ENCODE results near the gene PANK4.
"Not testable (repeated sequence)": the region's sequence is repeated elsewhere in the genome, so short reads cannot be mapped to it uniquely, and the experiment has no call there.

The PANK4 gene

GRCh38 chr1:2466270-2466665, 60.1 kb downstream of the PANK4 start:
- no peak for TF ChIP-seq JUND (IDR thresholded peaks at IDR 0.05; ENCODE audit: low read depth)
- in situ Hi-C loops (cut with HindIII; ENCODE audit: low pct_unique_long_range_greater_than_20kb, low sequenced_read_pairs): no loop called here

GRCh38 chr1:2465371-2466269, 60.8 kb downstream of the PANK4 start:
- DNase-seq (ENCODE audit: low read depth in 1 of 2, low spot score in 1 of 2): no peak
- in situ Hi-C loops (cut with HindIII; ENCODE audit: low pct_unique_long_range_greater_than_20kb, low sequenced_read_pairs): no loop called here
- TF ChIP-seq JUND (IDR thresholded peaks at IDR 0.05; ENCODE audit: low read depth): no peak

More at GRCh38 chr1:2466270-2466665, 60.1 kb downstream of the PANK4 start:
- DNase-seq (ENCODE audit: low read depth in 1 of 2, low spot score in 1 of 2): no peak

DNA sequence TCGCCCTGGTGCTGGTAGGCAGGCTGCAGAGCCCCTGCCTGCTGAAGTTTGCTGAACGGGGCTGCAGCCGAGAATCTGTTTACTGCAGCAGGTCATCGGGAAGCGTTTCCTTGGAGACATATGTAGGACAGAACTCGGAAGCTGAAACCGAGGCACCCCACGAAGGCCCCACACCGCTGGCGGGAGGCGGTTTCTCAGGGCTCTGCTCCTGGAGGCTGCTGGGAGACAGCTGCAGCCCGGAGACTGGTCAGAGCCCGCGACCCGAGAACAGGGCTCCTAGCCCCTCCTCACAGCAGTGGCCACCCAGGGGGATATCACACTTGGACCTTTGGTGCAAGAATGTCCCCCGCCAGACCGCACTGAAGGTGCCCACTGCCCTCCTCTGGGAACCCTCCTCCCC, 63.0 kb downstream of the PANK4 start:
- no peak for TF ChIP-seq JUND (IDR thresholded peaks at IDR 0.05; ENCODE audit: low read depth)
- in situ Hi-C loops (cut with HindIII; ENCODE audit: low pct_unique_long_range_greater_than_20kb, low sequenced_read_pairs): no loop called here
- DNase-seq (ENCODE audit: low read depth in 1 of 2, low spot score in 1 of 2): no peak

DNA sequence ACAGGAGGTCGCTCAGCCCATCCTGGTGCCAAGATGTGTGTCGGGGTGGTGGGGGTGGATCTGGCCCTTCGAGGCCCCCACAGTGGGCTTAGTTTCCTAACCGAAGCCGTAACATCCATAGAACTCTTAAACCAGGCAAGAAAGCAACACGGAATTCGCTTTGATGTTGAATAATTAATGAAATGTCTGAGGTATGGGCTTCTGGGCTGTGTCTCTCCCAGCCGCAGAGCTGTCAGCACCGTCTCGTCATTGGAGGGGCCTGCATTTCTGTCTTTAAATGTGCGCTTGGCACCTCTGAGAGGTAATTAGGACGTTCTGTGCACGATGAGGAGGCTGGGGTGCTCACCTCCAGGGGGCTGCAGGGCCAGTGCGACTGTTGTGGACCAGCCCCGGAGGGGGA, 63.6 kb downstream of the PANK4 start:
- in situ Hi-C loops (cut with HindIII; ENCODE audit: low pct_unique_long_range_greater_than_20kb, low sequenced_read_pairs): no loop called here
- DNase-seq (ENCODE audit: low read depth in 1 of 2, low spot score in 1 of 2): no peak
- TF ChIP-seq JUND (IDR thresholded peaks at IDR 0.05; ENCODE audit: low read depth): no peak

DNA sequence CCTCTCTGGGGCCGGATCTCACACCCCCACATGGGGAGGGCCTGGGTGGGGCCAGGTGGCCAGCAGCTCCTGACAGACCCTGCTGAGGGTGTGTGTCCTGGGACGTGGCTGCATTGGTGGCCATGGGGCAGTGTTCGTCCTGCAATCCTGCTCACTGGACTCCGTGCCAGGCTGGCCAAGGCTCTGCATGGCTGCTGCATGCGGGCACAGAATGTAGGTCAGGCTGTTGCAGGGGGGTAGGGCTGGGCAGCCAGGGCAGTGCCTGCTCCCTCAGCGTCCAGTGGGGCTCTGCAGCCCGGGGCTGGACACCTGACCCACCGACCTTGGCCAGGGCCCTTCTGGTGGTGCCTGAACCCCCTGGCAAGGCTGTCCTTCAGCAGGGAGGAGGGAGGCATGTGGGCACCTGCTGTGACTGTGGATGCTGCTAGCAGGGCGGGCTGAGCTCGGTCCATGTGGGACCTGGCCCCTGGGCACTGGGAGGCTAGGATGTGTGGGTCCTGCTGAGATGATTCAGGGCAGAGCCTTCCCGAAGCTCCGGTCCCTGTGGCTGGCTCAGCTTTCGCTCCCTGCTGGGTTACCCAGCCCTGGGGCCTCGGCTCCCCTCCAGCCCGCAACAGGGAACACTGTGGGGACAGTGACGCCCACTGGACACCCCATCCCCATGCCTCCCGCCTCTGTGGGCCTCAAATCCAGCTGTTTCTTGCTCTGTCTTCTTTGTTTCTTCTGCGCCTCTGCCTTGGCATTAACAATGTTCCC, 65.2 kb downstream of the PANK4 start:
- DNase-seq (ENCODE audit: low read depth in 1 of 2, low spot score in 1 of 2): no peak
- no peak for TF ChIP-seq JUND (IDR thresholded peaks at IDR 0.05; ENCODE audit: low read depth)
- in situ Hi-C loops (cut with HindIII; ENCODE audit: low pct_unique_long_range_greater_than_20kb, low sequenced_read_pairs): no loop called here

DNA sequence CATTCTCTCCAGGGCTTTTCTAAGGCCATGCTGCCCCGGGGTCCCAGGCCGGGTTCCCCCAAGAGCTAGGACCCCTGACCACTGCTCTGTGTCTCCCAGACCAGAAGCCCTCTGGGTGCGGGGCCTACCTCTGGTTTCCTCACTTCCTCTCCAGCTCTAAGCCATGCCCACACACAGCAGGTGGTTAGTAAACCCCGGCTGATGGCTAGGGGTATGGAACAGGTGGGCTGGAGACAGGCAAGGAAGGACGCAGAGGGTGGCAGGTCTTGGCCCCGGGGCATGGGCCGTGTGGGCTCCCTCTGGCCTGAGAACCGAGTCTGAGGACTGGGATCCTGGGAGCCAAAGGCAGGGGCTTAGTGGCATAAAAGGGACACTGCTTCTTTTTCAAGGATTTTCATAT, 66.2 kb downstream of the PANK4 start:
- DNase-seq (ENCODE audit: low read depth in 1 of 2, low spot score in 1 of 2): no peak
- TF ChIP-seq JUND (IDR thresholded peaks at IDR 0.05; ENCODE audit: low read depth): no peak
- in situ Hi-C loops (cut with HindIII; ENCODE audit: low pct_unique_long_range_greater_than_20kb, low sequenced_read_pairs): no loop called here

- no peak for DNase-seq (ENCODE audit: low read depth in 1 of 2, low spot score in 1 of 2)
- TF ChIP-seq JUND (IDR thresholded peaks at IDR 0.05; ENCODE audit: low read depth): no peak
- in situ Hi-C loops (cut with HindIII; ENCODE audit: low pct_unique_long_range_greater_than_20kb, low sequenced_read_pairs): no loop called here
Measured at GRCh38 chr1:2459757-2460156, 66.6 kb downstream of the PANK4 start.

- DNase-seq (ENCODE audit: low read depth in 1 of 2, low spot score in 1 of 2); in situ Hi-C loops (cut with HindIII; ENCODE audit: low pct_unique_long_range_greater_than_20kb, low sequenced_read_pairs): not testable (repeated sequence)
Measured at GRCh38 chr1:2459102-2459753, 67.2 kb downstream of the PANK4 start.

- in situ Hi-C loops (cut with HindIII; ENCODE audit: low pct_unique_long_range_greater_than_20kb, low sequenced_read_pairs): no loop called here
- TF ChIP-seq JUND (IDR thresholded peaks at IDR 0.05; ENCODE audit: low read depth): no peak
- DNase-seq (ENCODE audit: low read depth in 1 of 2, low spot score in 1 of 2): no peak
Measured at GRCh38 chr1:2458687-2459086, 67.7 kb downstream of the PANK4 start.
